Inflammatory macrophage (primary cell): Measurements from ENCODE around the gene FOCAD.

Experiments used
- DNase-seq, 2 donors: peaks; one replicate each; pipeline ENCODE4 v3.0.0-alpha.2; 2020 to 2022

The FOCAD gene

DNA sequence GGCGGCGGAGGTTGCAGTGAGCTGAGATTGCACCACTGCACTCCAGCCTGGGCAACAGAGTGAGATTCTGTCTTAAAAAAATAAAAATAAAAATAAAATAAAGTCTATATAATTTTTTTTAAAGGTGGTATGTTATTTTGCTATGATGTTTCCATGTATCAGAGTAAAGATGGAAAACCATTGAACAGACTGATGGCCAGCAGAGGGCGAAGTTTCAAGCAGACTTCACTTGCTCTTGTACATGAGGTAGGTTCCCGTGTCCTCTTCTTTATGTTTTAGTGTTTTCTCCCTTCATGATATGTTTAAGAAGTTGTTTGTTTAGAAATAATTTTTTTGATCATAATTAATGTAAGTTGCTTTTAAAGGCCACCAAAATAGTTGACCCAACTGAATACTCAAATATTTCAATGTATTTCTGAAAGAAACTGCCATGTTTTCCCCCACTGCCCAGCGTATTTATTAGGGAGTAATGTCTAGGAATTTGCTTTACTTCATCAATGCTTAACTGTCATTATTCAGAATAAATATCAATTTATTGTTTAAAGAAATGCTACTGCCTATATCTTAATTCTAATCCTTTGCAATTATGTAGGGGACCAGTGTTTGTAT, 201.0 kb downstream of the FOCAD start:
- peak; percentile 59 to 68 for DNase-seq

DNA sequence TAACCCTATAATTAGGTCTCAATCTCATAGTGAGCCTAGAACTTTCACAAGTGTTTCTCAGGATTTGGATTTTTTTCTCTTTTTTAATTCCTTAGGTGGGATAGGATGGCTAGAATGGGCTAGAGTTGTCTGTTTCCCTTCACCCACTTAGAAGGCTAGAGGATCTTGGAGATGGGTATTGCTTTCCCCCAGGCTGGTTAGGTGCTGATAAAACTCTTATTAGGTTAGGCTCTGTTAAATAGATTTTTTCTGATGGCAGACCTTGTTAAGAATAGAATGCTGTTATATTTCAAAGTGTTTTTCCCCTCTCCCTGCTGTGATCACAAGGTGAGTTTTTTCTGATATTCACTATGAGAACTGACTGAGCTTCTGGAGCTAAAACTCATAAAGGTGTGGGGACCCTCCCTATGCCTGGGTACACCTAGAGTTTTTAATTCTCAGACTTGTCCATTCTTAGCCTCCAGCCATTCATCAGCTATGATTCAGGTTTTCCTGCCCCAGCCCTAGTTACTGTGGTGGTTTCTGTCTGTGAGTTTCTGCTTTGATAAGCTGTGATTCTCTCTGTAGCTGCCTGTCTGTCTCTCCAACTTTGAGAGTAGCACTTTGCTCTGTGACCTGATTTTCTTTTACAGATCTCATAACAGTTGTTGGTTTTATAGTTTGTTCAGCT, 215.0 kb downstream of the FOCAD start:
- no peak for DNase-seq

GRCh38 chr9:20903212-20903611, 219.2 kb downstream of the FOCAD start:
- no peak for DNase-seq

GRCh38 chr9:20904995-20905394, 220.9 kb downstream of the FOCAD start:
- no peak for DNase-seq

GRCh38 chr9:20906326-20906725, 222.3 kb downstream of the FOCAD start:
- no peak for DNase-seq

GRCh38 chr9:20908461-20908860, 224.4 kb downstream of the FOCAD start:
- DNase-seq, result no peak

DNA sequence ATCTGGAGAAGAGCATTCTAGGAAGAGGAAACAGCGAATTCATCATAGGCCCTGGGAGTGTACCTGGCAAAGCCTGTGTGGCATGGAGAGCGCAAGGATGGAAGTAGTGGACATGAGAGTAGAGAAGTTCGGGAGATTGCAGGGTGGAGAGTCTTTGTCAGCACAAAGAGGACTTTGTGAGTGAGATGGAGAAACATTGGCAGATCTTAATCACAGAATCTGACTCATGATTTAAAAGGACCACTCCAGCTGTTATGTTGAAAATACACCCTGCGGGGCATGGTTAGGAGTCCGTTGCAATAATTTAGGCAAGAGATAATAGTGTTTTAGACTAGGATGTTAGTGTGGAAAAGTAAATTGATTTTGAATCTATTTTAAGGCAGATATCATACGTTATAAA, 230.5 kb downstream of the FOCAD start:
- no peak for DNase-seq

GRCh38 chr9:20921362-20921761, 237.3 kb downstream of the FOCAD start:
- no peak for DNase-seq

DNA sequence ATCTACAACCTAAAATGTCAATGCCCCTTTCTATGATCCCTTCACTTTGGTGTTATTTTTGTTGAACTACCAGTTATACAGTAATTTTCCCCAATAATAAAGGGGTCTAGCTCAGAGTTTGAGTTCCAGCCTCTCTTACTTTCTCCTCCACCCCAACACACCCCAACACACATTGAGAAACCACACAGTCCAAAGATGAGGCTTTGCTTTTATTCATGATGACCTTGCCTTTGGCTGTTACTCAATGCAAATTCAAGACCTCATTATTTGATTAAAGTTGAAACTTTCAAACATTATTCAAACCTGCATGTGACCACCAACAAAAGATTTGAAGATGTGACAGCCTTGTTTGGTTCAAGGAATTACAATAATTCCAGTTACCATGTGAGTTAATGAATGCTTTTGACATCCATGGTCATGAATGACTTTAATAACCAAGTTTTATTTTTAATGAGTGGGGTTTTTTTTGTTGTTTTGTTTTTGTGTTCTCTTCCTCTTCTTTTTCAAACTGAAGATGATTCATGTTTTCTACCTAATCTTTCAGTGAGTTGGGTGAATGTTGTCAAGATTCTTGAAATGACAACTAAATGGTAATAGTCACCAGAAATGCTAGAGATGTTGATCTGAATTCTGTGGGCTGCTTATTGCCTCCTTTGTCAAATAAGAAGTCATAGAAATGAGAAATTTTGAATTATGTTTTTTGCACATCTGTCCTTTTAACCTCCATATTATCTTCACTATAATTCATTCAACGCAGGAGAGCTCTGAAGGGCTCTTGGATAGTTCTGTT, 241.4 kb downstream of the FOCAD start:
- no peak for DNase-seq

GRCh38 chr9:20929276-20929675, 245.2 kb downstream of the FOCAD start:
- DNase-seq, result no peak

- no peak for DNase-seq
Measured at GRCh38 chr9:20930836-20931235, 246.8 kb downstream of the FOCAD start.

- DNase-seq, result no peak
Measured at GRCh38 chr9:20940447-20941173, 256.6 kb downstream of the FOCAD start.

- DNase-seq, result peak; percentile 59 to 67
Measured at GRCh38 chr9:20941174-20941690, 257.2 kb downstream of the FOCAD start.

- no peak for DNase-seq
Measured at GRCh38 chr9:20944507-20944906, 260.4 kb downstream of the FOCAD start.

- no peak for DNase-seq
Measured at GRCh38 chr9:20945269-20945668, 261.2 kb downstream of the FOCAD start.

DNA sequence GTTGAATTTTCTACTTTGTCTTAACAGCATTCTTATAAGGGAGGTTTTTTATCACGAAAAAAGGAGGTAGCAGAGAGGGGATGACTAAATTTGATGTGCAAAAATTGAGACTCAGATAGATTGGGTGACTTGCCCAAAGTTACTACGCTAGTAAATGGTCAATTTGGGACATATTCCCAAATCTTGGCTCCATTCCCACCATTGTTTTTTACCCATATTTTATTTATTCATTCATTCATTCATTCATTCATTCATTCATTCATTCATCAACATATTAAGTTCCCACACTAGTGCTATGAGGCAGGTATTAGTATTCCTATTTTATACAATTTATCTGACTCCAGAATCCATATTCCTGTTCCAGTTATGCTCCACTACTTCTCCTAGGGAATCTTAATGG, 261.8 kb downstream of the FOCAD start:
- DNase-seq, result no peak

DNA sequence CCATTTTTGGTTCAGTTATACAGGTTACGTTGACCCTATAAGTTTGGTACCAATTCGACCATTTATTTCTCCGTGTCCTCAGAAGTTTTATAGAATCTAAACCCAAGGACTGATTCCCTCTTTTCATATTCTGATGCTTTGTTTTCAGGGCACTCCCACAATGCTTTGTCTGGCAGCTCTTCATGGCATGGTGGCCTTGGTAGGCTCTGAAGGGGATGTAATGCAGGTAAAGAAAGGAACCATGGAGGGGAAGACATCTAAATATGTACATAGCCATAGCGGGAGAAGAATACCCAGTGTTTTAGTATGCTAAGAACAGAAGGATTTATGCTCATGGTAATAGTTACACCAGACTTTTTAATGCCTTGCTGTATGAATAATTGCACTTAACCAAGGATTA, 264.6 kb downstream of the FOCAD start:
- no peak for DNase-seq

DNA sequence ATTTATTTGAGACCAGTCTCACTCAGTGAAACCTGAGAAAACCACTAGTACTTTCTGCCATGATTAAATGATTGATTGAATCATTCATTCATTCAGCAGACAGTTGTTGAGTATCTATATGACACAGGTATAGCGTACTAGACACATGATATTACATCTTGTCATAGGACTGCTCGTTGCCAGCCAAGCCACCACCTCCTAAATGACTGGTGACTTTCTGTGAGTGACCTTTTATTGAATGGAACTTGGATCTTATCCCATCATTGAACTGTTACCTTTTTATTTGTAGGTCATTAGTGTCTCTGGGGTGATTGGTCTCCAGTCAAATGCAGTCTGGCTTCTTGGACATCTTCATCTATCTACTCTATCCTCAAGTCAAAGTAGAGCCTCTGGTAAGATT, 266.6 kb downstream of the FOCAD start:
- no peak for DNase-seq

DNA sequence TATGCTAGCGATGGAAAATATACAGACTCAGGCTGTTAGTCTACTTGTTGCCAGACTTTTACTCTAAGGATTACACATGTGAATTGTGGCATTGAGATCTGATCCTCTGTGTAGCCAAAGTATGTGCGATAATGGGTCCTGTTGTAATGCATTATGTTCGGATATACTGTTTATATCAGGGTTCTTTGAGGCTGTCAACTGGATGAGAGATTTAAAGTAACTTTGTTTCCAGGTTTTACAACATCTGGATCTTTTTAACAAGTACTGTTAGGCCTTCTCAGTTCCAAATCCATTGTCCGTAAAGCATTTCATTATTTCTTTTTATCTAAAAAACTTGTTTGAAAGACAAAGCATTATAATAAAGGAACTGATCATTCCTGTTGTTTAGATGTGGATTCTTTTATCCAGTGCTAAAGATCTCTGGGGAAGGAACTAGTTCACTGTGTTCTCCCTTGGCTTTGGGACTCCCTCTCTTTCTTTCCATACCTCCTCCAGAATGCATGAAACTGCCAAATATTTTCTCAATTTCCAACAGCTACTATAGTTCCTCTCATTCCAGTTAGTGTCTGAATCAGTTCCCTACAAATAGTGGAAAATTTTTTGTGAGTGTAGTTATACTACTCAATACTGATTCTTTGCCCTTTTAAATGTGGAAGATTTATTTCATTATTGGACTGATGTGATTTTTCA, 278.6 kb downstream of the FOCAD start:
- DNase-seq, result no peak

DNA sequence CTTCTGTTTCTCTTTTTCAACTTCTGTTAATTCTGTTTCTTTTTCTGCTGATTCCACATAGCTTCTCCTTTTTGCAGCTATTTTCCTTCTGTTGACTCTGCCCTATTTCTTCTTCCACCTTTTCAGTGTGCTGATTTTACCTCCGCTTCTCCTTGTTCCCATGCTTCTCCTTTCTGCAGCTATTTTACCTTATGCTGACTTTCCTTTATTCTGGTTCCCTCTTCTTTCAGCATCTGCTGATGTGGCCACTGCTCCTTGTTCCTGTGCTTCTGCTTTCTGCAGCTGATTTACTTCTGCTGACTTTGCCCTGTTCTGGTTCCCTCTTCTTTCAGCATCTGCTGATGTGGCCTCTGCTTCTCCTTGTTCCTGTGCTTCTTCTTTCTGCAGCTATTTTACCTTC, 288.6 kb downstream of the FOCAD start:
- no peak for DNase-seq

GRCh38 chr9:20973246-20973947, 289.3 kb downstream of the FOCAD start:
- peak; percentile 41 to 52 for DNase-seq
